ENCODE data around the gene USP47.

USP47 gene

DNA sequence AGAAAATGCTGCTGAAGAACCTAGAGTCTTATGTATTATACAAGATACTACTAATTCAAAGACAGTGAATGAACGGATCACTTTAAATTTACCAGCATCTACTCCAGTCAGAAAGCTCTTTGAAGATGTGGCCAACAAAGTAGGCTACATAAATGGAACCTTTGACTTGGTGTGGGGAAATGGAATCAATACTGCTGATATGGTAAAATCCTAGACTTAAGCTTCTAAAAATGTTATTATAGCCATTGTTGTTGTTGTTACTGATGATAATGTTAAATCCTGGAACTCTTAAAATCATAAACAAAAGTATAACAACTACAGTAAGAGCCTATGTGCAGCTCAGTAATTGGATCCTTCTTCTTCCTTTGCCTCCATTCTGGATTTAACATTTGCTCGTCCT is 38.4 kb downstream of the USP47 start:
- Histone ChIP-seq H3K36me3 (ENCODE audit: insufficient read depth, low read length) (peaks cover 35% of the 10 kb centered on the region), H3K27ac (ENCODE audit: low read length) (no peak overlapping the region), H3K4me1 (ENCODE audit: insufficient read depth, low read length) (no peaks in the 10 kb centered on the region), H4K20me1 (ENCODE audit: insufficient read depth, low read length) (peaks cover 36% of the 10 kb centered on the region; the same call in 1 of the 2 replicates), H3K4me2 (ENCODE audit: insufficient read depth, low read length) (no peak overlapping the region), H3K9ac (ENCODE audit: low read depth, low read length) (no peak overlapping the region), H3K27me3 (ENCODE audit: insufficient read depth, low read length, poor library complexity) (no peaks in the 10 kb centered on the region), H3K9me3 (ENCODE audit: insufficient read depth, low read length, severe bottlenecking) (no peaks in the 10 kb centered on the region), H3K79me2 (ENCODE audit: insufficient read depth, low read length) (peaks cover 81% of the 10 kb centered on the region), H2AFZ (ENCODE audit: low read depth, low read length) (no peak overlapping the region), H3K4me3 (ENCODE audit: low read depth in 1 of 2, low read length in 2 of 2) (no peak overlapping the region)
- ATAC-seq (ENCODE audit: insufficient read depth, low read depth): no peak
- TF ChIP-seq EZH2 (IDR thresholded peaks at IDR 0.05; ENCODE audit: borderline replicate concordance, low read depth, low read length, severe bottlenecking) (no peak), CTCF (IDR thresholded peaks at IDR 0.05; ENCODE audit: borderline replicate concordance, extremely low read depth, low read length, poor library complexity, severe bottlenecking) (no peak)
- no peak for DNase-seq

DNA sequence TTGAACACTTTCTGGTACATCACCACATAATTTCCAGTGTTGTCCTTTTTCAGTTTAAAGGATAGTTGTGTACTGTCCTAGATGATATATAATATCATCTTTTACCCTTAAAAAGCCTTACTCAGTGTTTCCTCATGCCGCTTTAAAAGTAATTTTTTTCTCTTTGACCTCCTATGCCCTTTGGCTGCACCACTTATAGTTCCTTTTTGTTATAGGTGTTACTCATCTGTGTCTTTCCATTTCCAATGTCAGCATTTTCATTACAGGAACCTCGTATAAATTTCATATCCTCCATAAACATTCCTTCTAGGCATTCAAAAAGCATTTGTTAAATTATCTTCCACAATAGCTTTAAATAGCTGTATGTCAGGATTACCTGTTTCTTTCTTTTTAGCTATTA is 40.8 kb downstream of the USP47 start:
- Histone ChIP-seq H3K27ac (ENCODE audit: low read length) (no peak overlapping the region), H3K9ac (ENCODE audit: low read depth, low read length) (no peak overlapping the region), H3K4me1 (ENCODE audit: insufficient read depth, low read length) (no peaks in the 10 kb centered on the region), H3K4me3 (ENCODE audit: low read depth in 1 of 2, low read length in 2 of 2) (no peak overlapping the region), H3K79me2 (ENCODE audit: insufficient read depth, low read length) (peaks cover 58% of the 10 kb centered on the region), H3K27me3 (ENCODE audit: insufficient read depth, low read length, poor library complexity) (no peaks in the 10 kb centered on the region), H3K9me3 (ENCODE audit: insufficient read depth, low read length, severe bottlenecking) (no peaks in the 10 kb centered on the region), H2AFZ (ENCODE audit: low read depth, low read length) (no peak overlapping the region), H3K36me3 (ENCODE audit: insufficient read depth, low read length) (peaks cover 59% of the 10 kb centered on the region), H3K4me2 (ENCODE audit: insufficient read depth, low read length) (no peak overlapping the region), H4K20me1 (ENCODE audit: insufficient read depth, low read length) (peaks cover 24% of the 10 kb centered on the region; the same call in 1 of the 2 replicates)
- ATAC-seq (ENCODE audit: insufficient read depth, low read depth) (no peak), DNase-seq (no peak)
- TF ChIP-seq EZH2 (IDR thresholded peaks at IDR 0.05; ENCODE audit: borderline replicate concordance, low read depth, low read length, severe bottlenecking) (no peak), CTCF (IDR thresholded peaks at IDR 0.05; ENCODE audit: borderline replicate concordance, extremely low read depth, low read length, poor library complexity, severe bottlenecking) (no peak)

DNA sequence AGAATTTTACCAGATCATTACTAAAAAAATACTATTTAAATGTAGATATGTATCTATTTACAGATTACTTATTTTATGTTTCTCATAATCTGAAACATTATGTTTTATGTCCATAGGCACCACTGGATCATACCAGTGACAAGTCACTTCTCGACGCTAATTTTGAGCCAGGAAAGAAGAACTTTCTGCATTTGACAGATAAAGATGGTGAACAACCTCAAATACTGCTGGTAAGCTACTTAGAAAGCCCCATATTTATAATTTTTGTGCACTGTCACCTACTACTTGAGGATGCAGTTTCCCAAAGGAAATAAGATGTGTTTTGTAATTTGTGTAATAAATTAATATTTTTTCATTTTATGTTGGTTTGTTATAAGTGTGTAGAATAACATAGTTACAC is 42.6 kb downstream of the USP47 start:
- TF ChIP-seq CTCF (IDR thresholded peaks at IDR 0.05; ENCODE audit: borderline replicate concordance, extremely low read depth, low read length, poor library complexity, severe bottlenecking) (no peak), EZH2 (IDR thresholded peaks at IDR 0.05; ENCODE audit: borderline replicate concordance, low read depth, low read length, severe bottlenecking) (no peak)
- no peaks in the 10 kb centered on the region for H3K9me3 ChIP-seq (ENCODE audit: insufficient read depth, low read length, severe bottlenecking)
- no peak overlapping the region for H3K4me2 ChIP-seq (ENCODE audit: insufficient read depth, low read length)
- no peak for DNase-seq
- no peaks in the 10 kb centered on the region for H3K4me1 ChIP-seq (ENCODE audit: insufficient read depth, low read length)
- H3K27me3 ChIP-seq (ENCODE audit: insufficient read depth, low read length, poor library complexity): no peaks in the 10 kb centered on the region
- H3K27ac ChIP-seq (ENCODE audit: low read length): no peak overlapping the region
- peaks cover 64% of the 10 kb centered on the region for H3K36me3 ChIP-seq (ENCODE audit: insufficient read depth, low read length)
- peaks cover 42% of the 10 kb centered on the region for H3K79me2 ChIP-seq (ENCODE audit: insufficient read depth, low read length)
- no peak overlapping the region for H3K4me3 ChIP-seq (ENCODE audit: low read depth in 1 of 2, low read length in 2 of 2)
- no peak overlapping the region for H3K9ac ChIP-seq (ENCODE audit: low read depth, low read length)
- no peak overlapping the region for H2AFZ ChIP-seq (ENCODE audit: low read depth, low read length)
- ATAC-seq (ENCODE audit: insufficient read depth, low read depth): no peak
- H4K20me1 ChIP-seq (ENCODE audit: insufficient read depth, low read length): peaks cover 15% of the 10 kb centered on the region; the same call in 1 of the 2 replicates
